ENCODE measurements around the gene PNMA8C.
"Not testable (repeated sequence)": the region's sequence is repeated elsewhere in the genome, so short reads cannot be mapped to it uniquely, and the experiment has no call there.

The PNMA8C gene

GRCh38 chr19:46411925-46412649, 16.6 kb downstream of the PNMA8C start:
- peaks cover 81% of the 10 kb centered on the region for H3K27me3 Mint-ChIP-seq (ENCODE audit: low read depth)
- H3K27ac Mint-ChIP-seq: no peak overlapping the region
- H3K4me1 Mint-ChIP-seq (ENCODE audit: low read depth): peaks cover 4% of the 10 kb centered on the region
- no peaks in the 10 kb centered on the region for H3K36me3 Mint-ChIP-seq (ENCODE audit: low read depth)
- H3K9me3 Mint-ChIP-seq: no peaks in the 10 kb centered on the region
- no peak for DNase-seq (ENCODE audit: low spot score)
- no peak overlapping the region for H3K4me3 Mint-ChIP-seq

- no peak overlapping the region for H3K27ac Mint-ChIP-seq
- H3K36me3 Mint-ChIP-seq (ENCODE audit: low read depth): no peaks in the 10 kb centered on the region
- H3K4me1 Mint-ChIP-seq (ENCODE audit: low read depth): peaks cover 2% of the 10 kb centered on the region
- H3K9me3 Mint-ChIP-seq: no peaks in the 10 kb centered on the region
- no peak overlapping the region for H3K4me3 Mint-ChIP-seq
- H3K27me3 Mint-ChIP-seq (ENCODE audit: low read depth): peaks cover 83% of the 10 kb centered on the region
- DNase-seq (ENCODE audit: low spot score): no peak
Observed at GRCh38 chr19:46411088-46411924, 17.4 kb downstream of the PNMA8C start.

GRCh38 chr19:46410205-46411087, 18.3 kb downstream of the PNMA8C start:
- no peak for DNase-seq (ENCODE audit: low spot score)
- H3K9me3 Mint-ChIP-seq: no peaks in the 10 kb centered on the region
- peaks cover 80% of the 10 kb centered on the region for H3K27me3 Mint-ChIP-seq (ENCODE audit: low read depth)
- no peaks in the 10 kb centered on the region for H3K36me3 Mint-ChIP-seq (ENCODE audit: low read depth)
- peaks cover 2% of the 10 kb centered on the region for H3K4me1 Mint-ChIP-seq (ENCODE audit: low read depth)
- no peak overlapping the region for H3K27ac Mint-ChIP-seq
- no peak overlapping the region for H3K4me3 Mint-ChIP-seq

- DNase-seq (ENCODE audit: low spot score): no peak
- Mint-ChIP-seq H3K4me3 (no peak overlapping the region), H3K9me3 (no peaks in the 10 kb centered on the region), H3K36me3 (ENCODE audit: low read depth) (no peaks in the 10 kb centered on the region), H3K27me3 (ENCODE audit: low read depth) (peaks cover 78% of the 10 kb centered on the region), H3K4me1 (ENCODE audit: low read depth) (peaks cover 5% of the 10 kb centered on the region), H3K27ac (no peak overlapping the region)
Observed at GRCh38 chr19:46409191-46409590, 19.5 kb downstream of the PNMA8C start.

GRCh38 chr19:46408664-46409039, 20.1 kb downstream of the PNMA8C start:
- Mint-ChIP-seq H3K4me1 (ENCODE audit: low read depth) (peaks cover 9% of the 10 kb centered on the region), H3K9me3 (no peaks in the 10 kb centered on the region), H3K36me3 (ENCODE audit: low read depth) (no peaks in the 10 kb centered on the region), H3K27ac (no peak overlapping the region), H3K4me3 (no peak overlapping the region), H3K27me3 (ENCODE audit: low read depth) (peaks cover 78% of the 10 kb centered on the region)
- no peak for DNase-seq (ENCODE audit: low spot score)

- Mint-ChIP-seq H3K4me3 (no peak overlapping the region), H3K4me1 (ENCODE audit: low read depth) (peaks cover 9% of the 10 kb centered on the region), H3K36me3 (ENCODE audit: low read depth) (no peaks in the 10 kb centered on the region), H3K27me3 (ENCODE audit: low read depth) (peaks cover 79% of the 10 kb centered on the region), H3K9me3 (no peaks in the 10 kb centered on the region), H3K27ac (no peak overlapping the region)
- no peak for DNase-seq (ENCODE audit: low spot score)
Observed at GRCh38 chr19:46407856-46408663, 20.7 kb downstream of the PNMA8C start.

GRCh38 chr19:46406976-46407375, 21.8 kb downstream of the PNMA8C start:
- H3K27me3 Mint-ChIP-seq (ENCODE audit: low read depth): peaks cover 73% of the 10 kb centered on the region
- H3K4me3 Mint-ChIP-seq: no peak overlapping the region
- no peaks in the 10 kb centered on the region for H3K9me3 Mint-ChIP-seq
- DNase-seq (ENCODE audit: low spot score): no peak
- H3K4me1 Mint-ChIP-seq (ENCODE audit: low read depth): peaks cover 9% of the 10 kb centered on the region
- H3K27ac Mint-ChIP-seq: no peak overlapping the region
- H3K36me3 Mint-ChIP-seq (ENCODE audit: low read depth): no peaks in the 10 kb centered on the region

GRCh38 chr19:46404753-46405468, 23.8 kb downstream of the PNMA8C start:
- DNase-seq (ENCODE audit: low spot score): no peak
- no peak overlapping the region for H3K27ac Mint-ChIP-seq
- no peak overlapping the region for H3K4me3 Mint-ChIP-seq

GRCh38 chr19:46404055-46404752, 24.5 kb downstream of the PNMA8C start:
- H3K27ac Mint-ChIP-seq: no peak overlapping the region
- no peak for DNase-seq (ENCODE audit: low spot score)
- H3K4me1 Mint-ChIP-seq (ENCODE audit: low read depth): peaks cover 9% of the 10 kb centered on the region
- H3K9me3 Mint-ChIP-seq: no peaks in the 10 kb centered on the region
- no peaks in the 10 kb centered on the region for H3K36me3 Mint-ChIP-seq (ENCODE audit: low read depth)
- peaks cover 58% of the 10 kb centered on the region for H3K27me3 Mint-ChIP-seq (ENCODE audit: low read depth)
- H3K4me3 Mint-ChIP-seq: peak overlapping the region; percentile 40

More at GRCh38 chr19:46404753-46405468, 23.8 kb downstream of the PNMA8C start:
- Mint-ChIP-seq H3K4me1 (ENCODE audit: low read depth) (peaks cover 9% of the 10 kb centered on the region), H3K27me3 (ENCODE audit: low read depth) (peaks cover 63% of the 10 kb centered on the region), H3K36me3 (ENCODE audit: low read depth) (no peaks in the 10 kb centered on the region), H3K9me3 (no peaks in the 10 kb centered on the region)

- no peaks in the 10 kb centered on the region for H3K9me3 Mint-ChIP-seq
- no peak overlapping the region for H3K27ac Mint-ChIP-seq
- H3K4me3 Mint-ChIP-seq: no peak overlapping the region
- no peak for DNase-seq (ENCODE audit: low spot score)
- H3K27me3 Mint-ChIP-seq (ENCODE audit: low read depth): peaks cover 49% of the 10 kb centered on the region
- H3K36me3 Mint-ChIP-seq (ENCODE audit: low read depth): no peaks in the 10 kb centered on the region
- peaks cover 7% of the 10 kb centered on the region for H3K4me1 Mint-ChIP-seq (ENCODE audit: low read depth)
Observed at GRCh38 chr19:46402725-46403124, 26.0 kb downstream of the PNMA8C start.

GRCh38 chr19:46397801-46398479, 30.8 kb downstream of the PNMA8C start:
- not testable (repeated sequence) for H3K4me1 Mint-ChIP-seq (ENCODE audit: low read depth); H3K36me3 Mint-ChIP-seq (ENCODE audit: low read depth); H3K27ac Mint-ChIP-seq; H3K4me3 Mint-ChIP-seq; DNase-seq (ENCODE audit: low spot score); H3K9me3 Mint-ChIP-seq
- H3K27me3 Mint-ChIP-seq (ENCODE audit: low read depth): peaks cover 13% of the 10 kb centered on the region

GRCh38 chr19:46394402-46394797, 34.3 kb downstream of the PNMA8C start:
- H3K27ac Mint-ChIP-seq: no peak overlapping the region
- no peak for DNase-seq (ENCODE audit: low spot score)
- H3K36me3 Mint-ChIP-seq (ENCODE audit: low read depth): peaks cover 18% of the 10 kb centered on the region
- H3K27me3 Mint-ChIP-seq (ENCODE audit: low read depth): peaks cover 5% of the 10 kb centered on the region
- H3K4me3 Mint-ChIP-seq: peak overlapping the region; percentile 38
- no peaks in the 10 kb centered on the region for H3K9me3 Mint-ChIP-seq
- H3K4me1 Mint-ChIP-seq (ENCODE audit: low read depth): peaks cover 2% of the 10 kb centered on the region
